KBM-7 (cell line): ENCODE data around the gene MUC20.
"Not testable (repeated sequence)": the region's sequence is repeated elsewhere in the genome, so short reads cannot be mapped to it uniquely, and the experiment has no call there.

ENCODE experiments used
- DNase-seq: peaks from one replicate; pipeline ENCODE4 v3.0.0-alpha.2; 2015
- in situ Hi-C: fragments of 300-500 bp; cut with MboI; formaldehyde crosslinking; loops from 2 replicates; pipeline ENCODE4 v1.14.3; 2020; ENCODE audit warnings: low sequenced_read_pairs, low pct_unique_long_range_greater_than_20kb, mixed read lengths

Gene MUC20

GRCh38 chr3:195746346-195746745 lies 25.6 kb downstream of the MUC20 start:
- in situ Hi-C loops: no loop called here
- DNase-seq: no peak

GRCh38 chr3:195746751-195747150 lies 26.0 kb downstream of the MUC20 start:
- DNase-seq: no peak
- in situ Hi-C loops: no loop called here

GRCh38 chr3:195748661-195749060 lies 27.9 kb downstream of the MUC20 start:
- in situ Hi-C loops: no loop called here
- no peak for DNase-seq

- not testable (repeated sequence) for DNase-seq
Observed at GRCh38 chr3:195749101-195749500, 28.3 kb downstream of the MUC20 start.

GRCh38 chr3:195750797-195751520 lies 30.2 kb downstream of the MUC20 start:
- no peak for DNase-seq
- in situ Hi-C loops: loop anchor here (10.0 kb wide), 1 partner anchor 64 kb away; the partner anchor contains the start of gene MUC4

More at GRCh38 chr3:195749101-195749500, 28.3 kb downstream of the MUC20 start:
- in situ Hi-C loops: not testable (repeated sequence)

- DNase-seq: no peak
- in situ Hi-C loops: loop anchor here (10.0 kb wide), 1 partner anchor 63 kb away; the partner anchor contains the start of gene MUC4
Observed at GRCh38 chr3:195751560-195751959, 30.8 kb downstream of the MUC20 start.

- no peak for DNase-seq
- in situ Hi-C loops: loop anchor here (10.0 kb wide), 1 partner anchor 63 kb away; the partner anchor contains the start of gene MUC4
Observed at GRCh38 chr3:195752066-195752465, 31.3 kb downstream of the MUC20 start.

- DNase-seq: no peak
- in situ Hi-C loops: loop anchor here (10.0 kb wide), 1 partner anchor 62 kb away; the partner anchor contains the start of gene MUC4
Observed at GRCh38 chr3:195752546-195753331, 32.0 kb downstream of the MUC20 start.

- in situ Hi-C loops: loop anchor here (10.0 kb wide), 1 partner anchor 61 kb away; the partner anchor contains the start of gene MUC4
- no peak for DNase-seq
Observed at GRCh38 chr3:195753581-195753980, 32.8 kb downstream of the MUC20 start.

GRCh38 chr3:195754141-195754540 lies 33.4 kb downstream of the MUC20 start:
- no peak for DNase-seq
- in situ Hi-C loops: loop anchor here (10.0 kb wide), 1 partner anchor 61 kb away; the partner anchor contains the start of gene MUC4

GRCh38 chr3:195754906-195755305 lies 34.1 kb downstream of the MUC20 start:
- in situ Hi-C loops: loop anchor here (10.0 kb wide), 1 partner anchor 60 kb away; the partner anchor contains the start of gene MUC4
- no peak for DNase-seq

GRCh38 chr3:195755391-195755790 lies 34.6 kb downstream of the MUC20 start:
- DNase-seq: no peak
- in situ Hi-C loops: loop anchor here (10.0 kb wide), 1 partner anchor 59 kb away; the partner anchor contains the start of gene MUC4

GRCh38 chr3:195755791-195756676 lies 35.3 kb downstream of the MUC20 start:
- DNase-seq: peak; percentile 28
- in situ Hi-C loops: loop anchor here (10.0 kb wide), 1 partner anchor 59 kb away; the partner anchor contains the start of gene MUC4

- DNase-seq: no peak
- in situ Hi-C loops: loop anchor here (10.0 kb wide), 1 partner anchor 57 kb away; the partner anchor contains the start of gene MUC4
Observed at GRCh38 chr3:195757438-195757770, 36.6 kb downstream of the MUC20 start.

- DNase-seq: no peak
- in situ Hi-C loops: loop anchor here (10.0 kb wide), 1 partner anchor 57 kb away; the partner anchor contains the start of gene MUC4
Observed at GRCh38 chr3:195757827-195758226, 37.0 kb downstream of the MUC20 start.

- no peak for DNase-seq
- in situ Hi-C loops: loop anchor here (10.0 kb wide), 1 partner anchor 56 kb away; the partner anchor contains the start of gene MUC4
Observed at GRCh38 chr3:195758721-195759353, 38.1 kb downstream of the MUC20 start.

GRCh38 chr3:195760345-195761122 lies 39.8 kb downstream of the MUC20 start:
- no peak for DNase-seq
- in situ Hi-C loops: no loop called here
